ENCODE measurements around the gene CLEC18C. TPM values are rescaled to one million over a fixed set of nuclear protein-coding genes. Genes with fewer than 3 reads are reported as not detected.
"Not testable (repeated sequence)": the region's sequence is repeated elsewhere in the genome, so short reads cannot be mapped to it uniquely, and the experiment has no call there.

CLEC18C gene
- total RNA-seq, 1 donor from 2014 or later = not detected

DNA sequence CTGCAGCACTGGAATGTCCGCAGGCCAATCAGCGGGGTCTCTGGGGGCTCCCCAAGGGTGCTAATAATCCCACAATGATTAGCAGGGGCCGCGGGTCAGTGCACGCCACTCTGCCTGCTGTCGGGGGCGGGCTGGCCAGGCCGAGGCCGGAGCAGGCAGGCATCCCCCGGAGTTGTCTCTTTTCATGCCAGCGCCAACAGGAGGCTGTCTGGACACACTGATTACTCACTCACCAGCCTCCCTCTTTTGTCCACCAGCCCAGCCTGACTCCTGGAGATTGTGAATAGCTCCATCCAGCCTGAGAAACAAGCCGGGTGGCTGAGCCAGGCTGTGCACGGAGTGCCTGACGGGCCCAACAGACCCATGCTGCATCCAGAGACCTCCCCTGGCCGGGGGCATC is 329 bp downstream of the CLEC18C start:
- H3K4me1 Mint-ChIP-seq; intact Hi-C loops (cut with micrococcal nuclease); DNase-seq; H3K27me3 Mint-ChIP-seq; H3K4me3 Mint-ChIP-seq; H3K36me3 Mint-ChIP-seq (ENCODE audit: low read depth); H3K27ac Mint-ChIP-seq; H3K9me3 Mint-ChIP-seq: not testable (repeated sequence)

DNA sequence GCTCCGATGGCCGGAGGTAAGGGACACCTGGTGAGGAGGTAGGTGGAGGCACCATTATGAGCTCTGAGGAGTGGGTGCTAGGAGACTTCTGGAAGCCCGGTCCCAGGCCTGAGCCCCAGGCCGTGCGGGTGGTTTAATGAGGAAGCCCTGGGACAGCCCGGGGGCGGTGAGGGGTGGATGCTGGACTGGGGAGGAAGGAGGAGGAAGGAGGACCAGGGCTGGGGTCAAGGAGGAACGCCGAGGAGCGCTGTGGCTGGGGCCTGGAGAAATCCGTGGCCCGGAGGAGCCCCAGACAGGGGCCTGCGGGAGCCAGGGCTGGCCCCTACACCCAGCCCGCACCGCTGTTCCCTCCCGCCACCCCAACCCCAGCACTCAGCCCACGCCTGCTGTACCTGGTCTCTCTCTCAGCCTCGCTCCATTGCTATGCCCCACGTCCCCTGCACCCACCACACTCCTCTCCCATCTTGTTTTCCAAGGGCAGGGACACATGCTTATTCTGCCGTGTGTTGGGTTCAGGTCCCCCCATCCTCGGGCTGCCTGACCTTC is 873 bp downstream of the CLEC18C start:
- H3K27me3 Mint-ChIP-seq; H3K27ac Mint-ChIP-seq; H3K4me3 Mint-ChIP-seq; H3K4me1 Mint-ChIP-seq; intact Hi-C loops (cut with micrococcal nuclease); H3K9me3 Mint-ChIP-seq; H3K36me3 Mint-ChIP-seq (ENCODE audit: low read depth); DNase-seq: not testable (repeated sequence)

DNA sequence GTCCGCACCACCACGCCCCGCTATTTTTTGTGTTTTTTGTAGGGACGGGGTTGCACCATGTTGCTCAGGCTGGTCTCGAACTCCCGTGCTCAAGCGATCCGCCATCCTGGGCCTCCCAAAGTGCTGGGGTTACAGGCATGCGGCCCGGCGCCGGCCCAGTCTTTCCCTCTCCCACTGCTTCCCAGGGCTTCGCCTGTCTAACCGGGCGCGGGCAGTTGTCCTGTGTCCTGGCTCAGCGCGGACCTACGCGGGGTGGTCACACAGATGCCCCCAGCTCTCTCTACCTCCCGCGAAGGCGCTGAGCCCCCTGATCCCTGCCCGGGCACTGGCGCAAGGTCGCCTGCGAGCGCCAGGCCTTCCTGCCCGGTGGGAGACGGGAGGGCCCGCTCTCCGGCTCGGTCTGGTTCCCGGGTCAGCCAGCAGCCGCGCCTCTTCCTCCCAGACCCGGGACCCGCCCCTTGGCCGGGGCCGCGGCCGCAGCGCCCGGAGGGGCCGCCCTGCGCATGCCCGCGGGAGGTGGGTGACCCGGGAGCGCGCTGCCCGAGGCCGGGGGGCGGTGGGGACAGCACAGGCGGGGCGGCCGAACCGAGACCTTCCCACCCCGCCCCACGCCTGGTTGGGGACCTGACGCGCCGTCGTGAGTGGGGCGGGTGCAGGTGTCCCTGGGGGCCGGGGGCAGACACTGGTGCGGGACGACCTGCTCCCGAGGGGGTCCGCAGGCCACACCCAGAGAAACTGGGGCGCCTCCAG is 14.4 kb downstream of the CLEC18C start:
- H3K27ac Mint-ChIP-seq; H3K36me3 Mint-ChIP-seq (ENCODE audit: low read depth); H3K4me1 Mint-ChIP-seq; H3K4me3 Mint-ChIP-seq; H3K9me3 Mint-ChIP-seq; intact Hi-C loops (cut with micrococcal nuclease); DNase-seq; H3K27me3 Mint-ChIP-seq: not testable (repeated sequence)

DNA sequence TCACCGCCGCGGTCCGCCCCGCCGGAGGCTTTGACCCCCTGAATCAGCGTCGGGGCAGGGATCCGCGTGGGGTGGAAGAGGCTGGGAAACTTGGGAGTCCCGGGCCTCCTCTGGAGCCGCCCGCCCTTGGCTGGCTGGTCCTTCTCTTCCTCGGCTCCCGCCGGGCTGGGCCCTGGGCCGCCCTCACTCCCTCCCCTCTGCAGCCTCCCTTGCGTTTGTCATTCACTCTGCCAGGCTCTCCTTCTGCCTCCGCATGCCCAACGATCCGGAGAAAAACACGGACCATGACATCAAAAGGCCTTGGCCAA is 15.0 kb downstream of the CLEC18C start:
- H3K36me3 Mint-ChIP-seq (ENCODE audit: low read depth); H3K4me1 Mint-ChIP-seq; H3K27me3 Mint-ChIP-seq; DNase-seq; H3K9me3 Mint-ChIP-seq; H3K27ac Mint-ChIP-seq; H3K4me3 Mint-ChIP-seq; intact Hi-C loops (cut with micrococcal nuclease): not testable (repeated sequence)

DNA sequence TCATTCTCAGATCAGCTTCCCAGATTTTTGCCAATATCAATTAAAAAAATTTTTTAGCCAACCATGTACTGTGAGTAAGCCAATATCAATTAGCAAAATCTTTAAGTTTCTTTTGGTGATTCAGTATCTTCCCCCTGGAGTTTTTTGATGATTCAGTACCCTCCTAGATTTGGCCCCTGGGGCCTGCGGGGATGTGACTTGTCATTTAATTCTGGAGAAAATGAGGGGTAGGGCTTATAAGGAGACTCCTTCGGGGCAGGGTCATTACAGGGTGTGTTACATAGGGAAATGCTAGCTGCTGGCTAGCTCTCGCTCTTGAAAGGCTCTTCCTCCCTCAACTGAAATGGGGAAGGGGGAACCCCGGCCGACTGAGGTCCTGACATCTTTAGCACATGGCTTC is 17.0 kb downstream of the CLEC18C start:
- H3K4me1 Mint-ChIP-seq; H3K27me3 Mint-ChIP-seq; H3K27ac Mint-ChIP-seq; H3K9me3 Mint-ChIP-seq; intact Hi-C loops (cut with micrococcal nuclease); DNase-seq; H3K36me3 Mint-ChIP-seq (ENCODE audit: low read depth); H3K4me3 Mint-ChIP-seq: not testable (repeated sequence)

DNA sequence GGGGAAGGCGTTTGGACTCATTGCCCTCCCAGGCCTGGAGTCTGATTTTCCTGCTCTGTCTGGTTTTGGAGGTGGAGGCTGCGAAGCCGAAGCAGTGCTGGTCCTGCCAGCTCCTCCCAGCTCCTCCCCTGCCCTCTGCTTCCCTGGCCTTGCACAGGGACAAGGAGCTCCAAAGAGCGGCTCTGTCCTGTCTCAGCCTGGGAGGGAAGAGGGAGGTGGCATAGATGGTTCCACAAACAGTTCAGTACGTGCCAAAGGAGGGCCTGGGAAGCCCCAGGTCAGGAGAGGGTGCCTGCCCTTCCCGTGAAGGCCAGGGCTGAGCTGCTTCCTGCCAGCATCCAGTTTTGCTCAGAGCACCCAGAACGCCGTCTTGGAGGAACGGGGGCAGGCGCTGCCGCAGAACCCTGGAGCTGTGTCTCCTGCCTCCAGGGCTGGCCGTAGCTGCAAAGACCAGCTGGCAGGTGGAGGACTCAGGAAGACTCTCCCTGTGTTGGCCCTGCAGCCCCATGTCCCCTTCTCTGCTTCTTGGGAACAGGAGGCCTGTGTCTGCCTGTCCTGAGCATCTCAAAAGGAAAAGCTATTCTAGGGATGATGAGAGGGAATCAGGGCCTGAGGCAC is 23.2 kb downstream of the CLEC18C start:
- H3K27ac Mint-ChIP-seq; H3K36me3 Mint-ChIP-seq (ENCODE audit: low read depth); H3K27me3 Mint-ChIP-seq; H3K4me3 Mint-ChIP-seq; H3K4me1 Mint-ChIP-seq; H3K9me3 Mint-ChIP-seq; DNase-seq; intact Hi-C loops (cut with micrococcal nuclease): not testable (repeated sequence)

DNA sequence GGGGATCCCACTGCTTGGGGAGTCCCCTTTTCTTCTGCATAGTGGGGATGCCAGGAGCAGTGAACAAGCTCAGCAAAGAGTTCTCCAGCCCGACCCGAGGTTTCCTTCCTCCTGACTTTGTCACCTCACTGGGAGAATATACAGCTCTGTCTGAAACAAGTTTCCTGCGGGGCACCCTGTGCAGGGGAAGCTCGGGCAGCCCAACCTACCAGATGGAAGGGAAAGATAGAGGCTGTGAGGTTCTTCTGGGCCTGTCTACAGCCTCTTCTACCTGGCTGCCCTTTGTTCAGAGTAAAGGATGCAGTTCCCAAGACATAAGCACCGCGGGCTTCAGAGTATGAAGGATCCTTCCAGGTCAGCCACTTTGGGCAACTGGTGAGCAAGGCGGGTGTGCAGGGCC is 24.0 kb downstream of the CLEC18C start:
- H3K9me3 Mint-ChIP-seq; H3K27ac Mint-ChIP-seq; H3K4me1 Mint-ChIP-seq; H3K4me3 Mint-ChIP-seq; H3K27me3 Mint-ChIP-seq; DNase-seq; intact Hi-C loops (cut with micrococcal nuclease); H3K36me3 Mint-ChIP-seq (ENCODE audit: low read depth): not testable (repeated sequence)

DNA sequence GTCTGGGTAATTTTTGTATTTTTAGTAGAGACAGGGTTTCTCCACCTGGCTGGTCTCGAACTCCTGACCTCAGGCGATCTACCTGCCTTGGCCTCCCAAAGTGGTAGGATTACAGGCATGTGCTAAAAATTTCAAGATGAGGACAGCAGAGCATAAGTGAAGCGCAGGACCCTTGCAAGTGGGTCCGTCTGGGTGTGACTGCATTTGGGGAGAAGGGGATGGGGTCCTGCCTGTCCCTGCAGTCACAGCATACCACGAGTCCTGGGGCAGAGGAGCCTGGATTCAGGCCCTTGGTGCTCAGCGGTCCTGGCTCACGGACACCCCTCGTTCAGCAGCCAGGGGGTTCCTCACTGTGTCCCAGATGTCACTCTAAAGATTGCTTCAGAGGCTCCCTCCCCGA is 24.6 kb downstream of the CLEC18C start:
- H3K36me3 Mint-ChIP-seq (ENCODE audit: low read depth); intact Hi-C loops (cut with micrococcal nuclease); H3K4me3 Mint-ChIP-seq; DNase-seq; H3K4me1 Mint-ChIP-seq; H3K9me3 Mint-ChIP-seq; H3K27ac Mint-ChIP-seq; H3K27me3 Mint-ChIP-seq: not testable (repeated sequence)

DNA sequence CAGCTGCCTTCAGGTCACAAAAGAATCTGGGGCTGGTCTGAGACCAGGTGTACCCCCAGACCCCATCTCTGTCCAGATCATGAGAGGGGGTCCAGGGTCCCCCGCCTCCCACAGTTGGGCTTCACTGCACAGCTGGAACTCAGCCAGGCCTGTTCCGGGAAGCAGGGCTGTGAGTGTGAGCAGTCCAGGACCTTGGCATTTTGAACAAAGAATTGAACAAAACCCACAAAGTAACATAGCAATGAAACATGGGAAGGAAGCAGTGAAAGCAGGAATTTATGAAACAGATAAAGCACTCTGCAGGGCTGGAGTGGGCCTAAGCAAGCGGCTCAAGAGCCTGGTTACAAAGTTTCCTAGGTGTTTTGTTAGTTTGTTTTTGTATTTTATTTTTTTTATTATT is 25.1 kb downstream of the CLEC18C start:
- H3K4me3 Mint-ChIP-seq; H3K4me1 Mint-ChIP-seq; intact Hi-C loops (cut with micrococcal nuclease); DNase-seq; H3K9me3 Mint-ChIP-seq; H3K36me3 Mint-ChIP-seq (ENCODE audit: low read depth); H3K27ac Mint-ChIP-seq; H3K27me3 Mint-ChIP-seq: not testable (repeated sequence)

DNA sequence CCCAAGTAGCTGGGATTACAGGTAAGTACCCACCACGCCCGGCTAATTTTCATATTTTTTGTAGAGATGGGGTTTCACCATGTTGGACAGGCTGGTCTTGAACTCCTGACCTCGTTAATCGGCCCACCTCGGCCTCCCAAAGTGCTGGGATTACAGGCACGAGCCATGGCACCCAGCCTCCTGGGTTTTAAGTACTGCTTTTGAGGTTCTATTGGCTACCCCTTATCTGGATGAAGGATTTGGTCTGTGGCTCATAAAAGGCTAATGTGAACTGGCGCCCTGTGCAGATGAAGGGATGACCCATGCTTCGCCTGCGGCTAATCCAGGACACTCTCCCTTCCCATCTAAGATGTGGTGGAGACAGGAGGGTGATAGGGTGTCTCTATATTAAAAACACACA is 25.6 kb downstream of the CLEC18C start:
- H3K27ac Mint-ChIP-seq; H3K4me1 Mint-ChIP-seq; H3K9me3 Mint-ChIP-seq; H3K27me3 Mint-ChIP-seq; H3K4me3 Mint-ChIP-seq; intact Hi-C loops (cut with micrococcal nuclease); H3K36me3 Mint-ChIP-seq (ENCODE audit: low read depth); DNase-seq: not testable (repeated sequence)

DNA sequence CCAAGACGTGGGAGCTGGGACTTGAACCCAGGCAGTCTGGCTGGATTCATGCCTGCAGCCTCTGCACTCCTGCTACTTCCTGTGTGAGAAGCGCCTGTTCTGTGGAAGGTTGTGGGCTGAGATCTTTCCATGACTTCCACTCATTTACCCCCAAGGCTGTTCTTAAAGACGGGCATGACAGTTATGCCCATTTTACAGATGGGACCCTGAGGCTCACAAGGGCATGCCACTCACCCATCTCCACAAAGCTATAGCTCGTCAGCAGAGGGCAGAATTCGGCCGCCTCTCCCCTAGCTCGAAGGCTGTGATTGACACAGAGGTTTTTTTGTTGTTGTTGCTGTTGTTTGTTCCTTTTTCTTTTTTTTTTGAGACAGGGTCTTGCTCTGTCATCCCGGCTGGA is 26.5 kb downstream of the CLEC18C start:
- H3K4me1 Mint-ChIP-seq; H3K9me3 Mint-ChIP-seq; DNase-seq; H3K27ac Mint-ChIP-seq; H3K4me3 Mint-ChIP-seq; H3K36me3 Mint-ChIP-seq (ENCODE audit: low read depth); H3K27me3 Mint-ChIP-seq; intact Hi-C loops (cut with micrococcal nuclease): not testable (repeated sequence)

DNA sequence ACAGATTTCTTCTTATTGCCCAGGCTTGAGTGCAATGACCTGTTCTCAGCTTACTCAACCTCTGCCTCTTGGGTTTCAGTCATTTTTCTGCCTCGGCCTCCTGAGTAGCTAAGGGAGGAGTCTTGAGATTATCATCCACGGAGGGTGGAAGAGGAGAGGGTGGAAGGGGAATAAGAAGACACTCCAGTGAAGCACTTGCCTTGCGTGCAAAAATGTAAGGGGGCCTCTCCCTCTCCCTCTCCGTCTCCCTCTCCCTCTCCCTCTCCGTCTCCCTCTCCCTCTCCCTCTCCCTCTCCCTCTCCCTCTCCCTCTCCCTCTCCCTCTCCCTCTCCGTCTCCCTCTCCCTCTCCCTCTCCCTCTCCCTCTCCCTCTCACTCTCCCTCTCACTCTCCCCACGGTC is 29.9 kb downstream of the CLEC18C start:
- intact Hi-C loops (cut with micrococcal nuclease); H3K4me1 Mint-ChIP-seq; H3K27ac Mint-ChIP-seq; H3K9me3 Mint-ChIP-seq; DNase-seq; H3K4me3 Mint-ChIP-seq; H3K27me3 Mint-ChIP-seq; H3K36me3 Mint-ChIP-seq (ENCODE audit: low read depth): not testable (repeated sequence)

DNA sequence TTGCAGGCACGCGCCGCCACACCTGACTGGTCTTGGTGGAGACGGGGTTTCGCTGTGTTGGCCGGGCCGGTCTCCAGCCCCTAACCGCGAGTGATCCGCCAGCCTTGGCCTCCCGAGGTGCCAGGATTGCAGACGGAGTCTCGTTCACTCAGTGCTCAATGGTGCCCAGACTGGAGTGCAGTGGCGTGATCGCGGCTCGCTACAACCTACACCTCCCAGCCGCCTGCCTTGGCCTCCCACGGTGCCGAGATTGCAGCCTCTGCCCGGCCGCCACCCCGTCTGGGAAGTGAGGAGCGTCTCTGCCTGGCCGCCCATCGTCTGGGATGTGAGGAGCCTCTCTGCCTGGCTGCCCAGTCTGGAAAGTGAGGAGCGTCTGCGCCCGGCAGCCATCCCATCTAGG is 30.4 kb downstream of the CLEC18C start:
- H3K27me3 Mint-ChIP-seq; H3K4me1 Mint-ChIP-seq; H3K27ac Mint-ChIP-seq; intact Hi-C loops (cut with micrococcal nuclease); DNase-seq; H3K9me3 Mint-ChIP-seq; H3K36me3 Mint-ChIP-seq (ENCODE audit: low read depth); H3K4me3 Mint-ChIP-seq: not testable (repeated sequence)

DNA sequence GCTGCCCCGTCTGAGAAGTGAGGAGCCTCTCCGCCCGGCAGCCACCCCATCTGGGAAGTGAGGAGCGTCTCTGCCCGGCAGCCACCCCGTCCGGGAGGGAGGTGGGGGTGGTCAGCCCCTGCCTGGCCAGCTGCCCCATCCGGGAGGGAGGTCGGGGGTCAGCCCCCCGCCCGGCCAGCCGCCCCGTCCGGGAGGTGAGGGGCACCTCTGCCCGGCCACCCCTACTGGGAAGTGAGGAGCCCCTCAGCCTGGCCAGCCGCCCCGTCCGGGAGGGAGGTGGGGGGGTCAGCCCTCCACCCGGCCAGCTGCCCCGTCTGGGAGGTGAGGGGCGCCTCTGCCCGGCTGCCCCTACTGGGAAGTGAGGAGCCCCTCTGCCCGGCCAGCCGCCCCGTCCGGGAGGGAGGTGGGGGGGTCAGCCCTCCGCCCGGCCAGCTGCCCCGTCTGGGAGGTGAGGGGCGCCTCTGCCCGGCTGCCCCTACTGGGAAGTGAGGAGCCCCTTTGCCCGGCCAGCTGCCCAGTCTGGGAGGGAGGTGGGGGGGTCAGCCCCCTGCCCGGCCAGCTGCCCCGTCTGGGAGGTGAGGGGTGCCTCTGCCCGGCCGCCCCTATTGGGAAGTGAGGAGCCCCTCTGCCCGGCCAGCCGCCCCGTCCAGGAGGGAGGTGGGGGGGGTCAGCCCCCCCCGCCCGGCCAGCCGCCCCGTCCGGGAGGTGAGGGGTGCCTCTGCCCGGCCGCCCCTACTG is 31.2 kb downstream of the CLEC18C start:
- H3K27me3 Mint-ChIP-seq; H3K9me3 Mint-ChIP-seq; H3K4me3 Mint-ChIP-seq; DNase-seq; intact Hi-C loops (cut with micrococcal nuclease); H3K27ac Mint-ChIP-seq; H3K4me1 Mint-ChIP-seq: not testable (repeated sequence)
- H3K36me3 Mint-ChIP-seq (ENCODE audit: low read depth) = peaks cover 12% of the 10 kb centered on the region
